Measurements from ENCODE around the gene GIPC3. TPM values are rescaled to one million over a fixed set of nuclear protein-coding genes. Genes with fewer than 3 reads are reported as not detected.

Gene GIPC3
- total RNA-seq, 3 donors from 2014 or later (not counting 1 experiment from before 2014, with no cell fraction given), result 0.28 to 0.66 (median 0.56) TPM

DNA sequence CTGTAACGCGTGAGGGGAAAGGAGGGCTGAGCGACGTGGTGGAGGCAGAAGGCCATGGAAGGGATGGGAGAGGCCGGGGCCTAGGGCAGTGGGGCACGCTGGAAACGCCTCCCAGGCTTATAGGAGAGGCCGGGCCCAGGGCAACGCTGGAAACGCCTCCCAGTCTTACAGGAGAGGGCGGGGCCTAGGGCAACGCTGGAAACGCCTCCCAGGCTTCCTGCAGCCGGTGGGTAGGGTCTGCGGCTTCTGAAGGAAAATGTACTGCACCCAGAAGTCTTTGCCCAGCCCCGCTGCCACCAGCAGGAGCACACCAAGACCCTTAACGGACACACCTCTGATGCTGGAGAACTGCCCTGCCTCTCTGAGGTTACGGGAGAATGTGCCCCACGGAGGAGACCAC is 32.2 kb downstream of the GIPC3 start:
- Mint-ChIP-seq H3K9me3 (no peaks in the 10 kb centered on the region), H3K4me1 (peaks cover 0 to under 1% of the 10 kb centered on the region in 2 donors), H3K27me3 (ENCODE audit: low read depth in 2 of 2) (no peaks in the 10 kb centered on the region), H3K36me3 (no peaks in the 10 kb centered on the region), H3K27ac (peak overlapping the region in 1 of 2 donors; percentile 66), H3K4me3 (no peak overlapping the region)
- intact Hi-C loops (cut with micrococcal nuclease), result no loop called here
- Histone ChIP-seq H3K27ac (ENCODE audit: low read length) (no peak overlapping the region), H3K4me3 (ENCODE audit: low read length) (no peak overlapping the region), H3K36me3 (ENCODE audit: control insufficient read depth, insufficient read depth, low read length) (peaks cover 47% of the 10 kb centered on the region), H3K4me1 (ENCODE audit: control insufficient read depth, insufficient read depth, low read length) (peaks cover 11% of the 10 kb centered on the region), H3K27me3 (ENCODE audit: control insufficient read depth, insufficient read depth, low read length) (no peaks in the 10 kb centered on the region), H3K9me3 (ENCODE audit: control insufficient read depth, insufficient read depth, low read length) (no peaks in the 10 kb centered on the region)
- no peak for ATAC-seq
- WGBS (ENCODE audit: insufficient coverage), result 40% methylated on average over 19 of the region's 19 CpGs
- TF ChIP-seq, protein P1, sequence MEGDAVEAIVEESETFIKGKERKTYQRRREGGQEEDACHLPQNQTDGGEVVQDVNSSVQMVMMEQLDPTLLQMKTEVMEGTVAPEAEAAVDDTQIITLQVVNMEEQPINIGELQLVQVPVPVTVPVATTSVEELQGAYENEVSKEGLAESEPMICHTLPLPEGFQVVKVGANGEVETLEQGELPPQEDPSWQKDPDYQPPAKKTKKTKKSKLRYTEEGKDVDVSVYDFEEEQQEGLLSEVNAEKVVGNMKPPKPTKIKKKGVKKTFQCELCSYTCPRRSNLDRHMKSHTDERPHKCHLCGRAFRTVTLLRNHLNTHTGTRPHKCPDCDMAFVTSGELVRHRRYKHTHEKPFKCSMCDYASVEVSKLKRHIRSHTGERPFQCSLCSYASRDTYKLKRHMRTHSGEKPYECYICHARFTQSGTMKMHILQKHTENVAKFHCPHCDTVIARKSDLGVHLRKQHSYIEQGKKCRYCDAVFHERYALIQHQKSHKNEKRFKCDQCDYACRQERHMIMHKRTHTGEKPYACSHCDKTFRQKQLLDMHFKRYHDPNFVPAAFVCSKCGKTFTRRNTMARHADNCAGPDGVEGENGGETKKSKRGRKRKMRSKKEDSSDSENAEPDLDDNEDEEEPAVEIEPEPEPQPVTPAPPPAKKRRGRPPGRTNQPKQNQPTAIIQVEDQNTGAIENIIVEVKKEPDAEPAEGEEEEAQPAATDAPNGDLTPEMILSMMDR (IDR thresholded peaks at IDR 0.05), result no peak
- peak in 1 of 2 donors; percentile 41 for DNase-seq

DNA sequence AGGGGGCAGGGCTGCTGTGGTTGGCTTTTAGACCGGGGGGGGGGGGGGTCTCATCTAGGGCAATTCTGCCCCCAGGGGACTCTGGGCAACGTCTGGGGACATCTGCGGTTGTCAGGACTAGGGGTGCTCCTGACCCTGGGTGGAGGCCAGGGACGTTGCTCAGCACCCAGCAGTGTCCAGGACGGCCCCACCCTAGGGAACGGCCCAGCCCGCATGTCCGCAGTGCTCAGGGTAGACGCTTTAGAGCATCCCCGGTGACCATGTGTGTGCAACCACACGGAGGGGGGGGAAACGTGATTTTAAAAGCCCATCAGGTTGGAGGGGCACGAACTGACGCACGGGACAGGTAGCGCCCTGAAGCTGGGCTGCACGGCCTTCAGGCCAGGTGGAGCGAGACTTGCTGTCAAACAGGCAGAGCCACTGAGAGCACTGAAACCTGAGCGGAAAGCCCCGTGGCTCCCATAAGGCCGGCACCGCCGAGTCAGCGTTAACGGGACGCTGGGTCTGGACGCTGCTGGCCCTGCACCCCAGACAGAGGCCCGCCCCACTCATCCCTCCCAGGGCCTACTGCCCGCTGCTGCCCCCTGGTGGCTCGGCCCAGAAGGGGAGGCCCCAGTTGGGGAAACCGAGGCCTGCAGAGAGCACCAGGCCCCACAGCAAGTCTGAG is 33.0 kb downstream of the GIPC3 start:
- TF ChIP-seq, protein P1 (IDR thresholded peaks at IDR 0.05), result peak; percentile 74
- peak; percentile 65 to 85 (median 77) for ATAC-seq
- peaks cover 50% of the 10 kb centered on the region for H3K36me3 ChIP-seq (ENCODE audit: control insufficient read depth, insufficient read depth, low read length)
- H3K27me3 ChIP-seq (ENCODE audit: control insufficient read depth, insufficient read depth, low read length), result no peaks in the 10 kb centered on the region
- intact Hi-C loops (cut with micrococcal nuclease), result loop anchor here (1.0 kb wide), 1 partner anchor 73 kb away; no protein-coding TSS in a partner anchor
- Mint-ChIP-seq H3K36me3 (no peaks in the 10 kb centered on the region), H3K9me3 (no peaks in the 10 kb centered on the region), H3K27ac (no peak overlapping the region), H3K4me3 (no peak overlapping the region), H3K4me1 (peaks cover 0 to 5% of the 10 kb centered on the region in 2 donors), H3K27me3 (ENCODE audit: low read depth in 2 of 2) (no peaks in the 10 kb centered on the region)
- 56% methylated on average over 31 of the region's 31 CpGs for WGBS (ENCODE audit: insufficient coverage)
- DNase-seq, result peak; percentile 41 to 67
- H3K4me1 ChIP-seq (ENCODE audit: control insufficient read depth, insufficient read depth, low read length), result peaks cover 11% of the 10 kb centered on the region
- H3K27ac ChIP-seq (ENCODE audit: low read length), result no peak overlapping the region
- no peaks in the 10 kb centered on the region for H3K9me3 ChIP-seq (ENCODE audit: control insufficient read depth, insufficient read depth, low read length)
- H3K4me3 ChIP-seq (ENCODE audit: low read length), result no peak overlapping the region

DNA sequence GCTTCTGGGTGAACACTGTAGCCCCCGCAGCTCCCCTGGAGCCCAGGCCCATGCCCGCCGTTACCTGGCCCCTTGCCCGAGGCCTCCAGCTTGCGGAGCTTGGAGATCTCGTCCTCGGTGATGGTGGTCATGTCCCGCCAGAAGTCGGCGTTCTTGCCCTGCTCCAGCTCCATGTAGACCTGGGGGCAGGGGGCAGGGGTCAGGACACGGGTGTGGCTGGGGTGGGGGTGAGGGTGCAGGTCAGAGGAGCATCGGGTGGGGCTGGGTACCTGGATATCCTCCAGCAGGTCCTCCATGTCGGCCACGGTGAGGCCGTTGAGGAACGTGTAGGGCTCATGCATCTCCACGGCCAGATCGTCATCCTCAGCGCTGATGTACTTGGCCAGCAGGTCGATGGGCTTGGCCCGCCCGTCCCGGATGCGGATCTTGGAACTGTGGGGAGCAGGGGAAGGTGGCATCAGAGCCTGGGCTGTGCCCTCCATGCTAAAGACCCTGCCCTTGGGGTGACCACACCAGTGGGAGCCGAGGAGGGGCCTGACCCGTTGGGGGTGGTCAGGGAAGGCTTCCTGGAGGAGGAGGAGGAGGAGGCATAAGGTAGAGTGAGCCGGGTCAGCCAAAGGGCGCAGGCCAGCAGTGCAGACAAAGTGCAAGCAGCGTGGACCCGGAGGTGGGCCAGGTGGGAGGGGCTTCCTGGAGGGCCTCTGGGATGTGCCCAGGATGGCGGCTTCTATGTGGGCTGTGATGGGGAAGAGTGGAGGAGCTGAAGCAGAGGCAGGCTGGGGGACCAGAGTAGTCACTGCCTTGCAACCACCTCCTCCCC is 33.7 kb downstream of the GIPC3 start:
- no peak overlapping the region for H3K4me3 Mint-ChIP-seq
- Histone ChIP-seq H3K9me3 (ENCODE audit: control insufficient read depth, insufficient read depth, low read length) (no peaks in the 10 kb centered on the region), H3K4me1 (ENCODE audit: control insufficient read depth, insufficient read depth, low read length) (peaks cover 11% of the 10 kb centered on the region), H3K27me3 (ENCODE audit: control insufficient read depth, insufficient read depth, low read length) (no peaks in the 10 kb centered on the region), H3K36me3 (ENCODE audit: control insufficient read depth, insufficient read depth, low read length) (peaks cover 46% of the 10 kb centered on the region), H3K27ac (ENCODE audit: low read length) (no peak overlapping the region), H3K4me3 (ENCODE audit: low read length) (no peak overlapping the region)
- intact Hi-C loops (cut with micrococcal nuclease), result loop anchor here (1.0 kb wide), 1 partner anchor 74 kb away; no protein-coding TSS in a partner anchor
- H3K9me3 Mint-ChIP-seq, result no peaks in the 10 kb centered on the region
- 94% methylated on average over 31 of the region's 31 CpGs for WGBS (ENCODE audit: insufficient coverage)
- no peak overlapping the region for H3K27ac Mint-ChIP-seq
- no peaks in the 10 kb centered on the region for H3K27me3 Mint-ChIP-seq (ENCODE audit: low read depth in 2 of 2)
- DNase-seq (no peak), ATAC-seq (no peak)
- H3K4me1 Mint-ChIP-seq, result peaks cover 0 to 6% of the 10 kb centered on the region in 2 donors
- TF ChIP-seq, protein P1 (IDR thresholded peaks at IDR 0.05), result no peak
- no peaks in the 10 kb centered on the region for H3K36me3 Mint-ChIP-seq
